Ishikawa (cell line): ENCODE measurements around the gene LRIG2.

Source experiments
- CREB1 ChIP-seq: IDR thresholded peaks from 2 replicates; pipeline ENCODE4 v1.6.1; 2012; ENCODE audit warnings: low read depth
- EGR1 ChIP-seq: IDR thresholded peaks from 2 replicates; pipeline ENCODE4 v1.6.1; 2012
- EP300 ChIP-seq: IDR thresholded peaks from 2 replicates; pipeline ENCODE4 v1.6.1; 2012; ENCODE audit warnings: borderline replicate concordance
- FOXM1 ChIP-seq: IDR thresholded peaks from 2 replicates; pipeline ENCODE4 v1.6.1; 2012; ENCODE audit warnings: low read depth, borderline replicate concordance
- NFIC ChIP-seq: IDR thresholded peaks from 2 replicates; pipeline ENCODE4 v1.6.1; 2012
- RAD21 ChIP-seq: IDR thresholded peaks from 2 replicates; pipeline ENCODE4 v1.6.1; 2012; ENCODE audit warnings: low read depth
- TAF1 ChIP-seq: IDR thresholded peaks from 2 replicates; pipeline ENCODE4 v1.6.1; 2012; ENCODE audit warnings: low read depth, mild to moderate bottlenecking
- TCF12 ChIP-seq: IDR thresholded peaks from 2 replicates; pipeline ENCODE4 v1.6.1; 2012; ENCODE audit warnings: low read depth
- TEAD4 ChIP-seq: IDR thresholded peaks from 2 replicates; pipeline ENCODE4 v1.6.1; 2012
- YY1 ChIP-seq: IDR thresholded peaks from 2 replicates; pipeline ENCODE4 v1.6.1; 2012; ENCODE audit warnings: low read depth
- ZBTB7A ChIP-seq: IDR thresholded peaks from 2 replicates; pipeline ENCODE4 v1.6.1; 2012; ENCODE audit warnings: low read depth
- TF ChIP-seq, protein P1 (sequence below): IDR thresholded peaks from 2 replicates; pipeline ENCODE4 v1.6.1; 2012
- TF ChIP-seq, protein P2 (sequence below): IDR thresholded peaks from 2 replicates; pipeline ENCODE4 v1.6.1; 2012; ENCODE audit warnings: low read depth, mild to moderate bottlenecking
- TF ChIP-seq, protein P3 (sequence below): IDR thresholded peaks from 2 replicates; pipeline ENCODE4 v1.6.1; 2012

DNA sequence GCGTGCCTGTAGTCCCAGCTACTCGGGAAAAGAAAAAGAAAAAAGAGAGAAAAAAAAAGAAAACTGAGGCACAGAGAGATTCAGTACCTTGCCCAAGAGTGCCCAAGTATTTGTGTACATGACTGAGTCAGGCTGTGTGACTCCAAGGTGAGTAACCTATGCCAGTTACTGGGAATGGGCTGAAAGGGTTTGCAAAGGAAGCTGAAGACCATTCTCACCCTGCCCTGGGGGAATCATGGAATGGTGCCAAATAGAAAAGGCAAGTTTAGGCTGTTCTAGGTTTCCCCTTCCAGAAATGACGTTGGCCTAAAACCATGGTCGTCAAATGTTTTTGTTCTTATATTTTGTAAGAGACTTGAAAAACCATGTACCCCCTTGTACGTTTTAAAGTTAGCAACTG is 37.9 kb upstream of the LRIG2 start:
- TF ChIP-seq, protein P1, sequence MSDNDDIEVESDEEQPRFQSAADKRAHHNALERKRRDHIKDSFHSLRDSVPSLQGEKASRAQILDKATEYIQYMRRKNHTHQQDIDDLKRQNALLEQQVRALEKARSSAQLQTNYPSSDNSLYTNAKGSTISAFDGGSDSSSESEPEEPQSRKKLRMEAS, result no peak
- no peak for TF ChIP-seq YY1
- no peak for TF ChIP-seq TAF1
- TF ChIP-seq EP300, result no peak
- no peak for TF ChIP-seq CREB1
- TF ChIP-seq EGR1, result no peak
- TF ChIP-seq, protein P2, sequence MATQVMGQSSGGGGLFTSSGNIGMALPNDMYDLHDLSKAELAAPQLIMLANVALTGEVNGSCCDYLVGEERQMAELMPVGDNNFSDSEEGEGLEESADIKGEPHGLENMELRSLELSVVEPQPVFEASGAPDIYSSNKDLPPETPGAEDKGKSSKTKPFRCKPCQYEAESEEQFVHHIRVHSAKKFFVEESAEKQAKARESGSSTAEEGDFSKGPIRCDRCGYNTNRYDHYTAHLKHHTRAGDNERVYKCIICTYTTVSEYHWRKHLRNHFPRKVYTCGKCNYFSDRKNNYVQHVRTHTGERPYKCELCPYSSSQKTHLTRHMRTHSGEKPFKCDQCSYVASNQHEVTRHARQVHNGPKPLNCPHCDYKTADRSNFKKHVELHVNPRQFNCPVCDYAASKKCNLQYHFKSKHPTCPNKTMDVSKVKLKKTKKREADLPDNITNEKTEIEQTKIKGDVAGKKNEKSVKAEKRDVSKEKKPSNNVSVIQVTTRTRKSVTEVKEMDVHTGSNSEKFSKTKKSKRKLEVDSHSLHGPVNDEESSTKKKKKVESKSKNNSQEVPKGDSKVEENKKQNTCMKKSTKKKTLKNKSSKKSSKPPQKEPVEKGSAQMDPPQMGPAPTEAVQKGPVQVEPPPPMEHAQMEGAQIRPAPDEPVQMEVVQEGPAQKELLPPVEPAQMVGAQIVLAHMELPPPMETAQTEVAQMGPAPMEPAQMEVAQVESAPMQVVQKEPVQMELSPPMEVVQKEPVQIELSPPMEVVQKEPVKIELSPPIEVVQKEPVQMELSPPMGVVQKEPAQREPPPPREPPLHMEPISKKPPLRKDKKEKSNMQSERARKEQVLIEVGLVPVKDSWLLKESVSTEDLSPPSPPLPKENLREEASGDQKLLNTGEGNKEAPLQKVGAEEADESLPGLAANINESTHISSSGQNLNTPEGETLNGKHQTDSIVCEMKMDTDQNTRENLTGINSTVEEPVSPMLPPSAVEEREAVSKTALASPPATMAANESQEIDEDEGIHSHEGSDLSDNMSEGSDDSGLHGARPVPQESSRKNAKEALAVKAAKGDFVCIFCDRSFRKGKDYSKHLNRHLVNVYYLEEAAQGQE, result no peak
- no peak for TF ChIP-seq RAD21
- no peak for TF ChIP-seq ZBTB7A
- no peak for TF ChIP-seq NFIC
- no peak for TF ChIP-seq TEAD4
- TF ChIP-seq, protein P3, sequence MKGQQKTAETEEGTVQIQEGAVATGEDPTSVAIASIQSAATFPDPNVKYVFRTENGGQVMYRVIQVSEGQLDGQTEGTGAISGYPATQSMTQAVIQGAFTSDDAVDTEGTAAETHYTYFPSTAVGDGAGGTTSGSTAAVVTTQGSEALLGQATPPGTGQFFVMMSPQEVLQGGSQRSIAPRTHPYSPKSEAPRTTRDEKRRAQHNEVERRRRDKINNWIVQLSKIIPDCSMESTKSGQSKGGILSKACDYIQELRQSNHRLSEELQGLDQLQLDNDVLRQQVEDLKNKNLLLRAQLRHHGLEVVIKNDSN, result no peak
- no peak for TF ChIP-seq TCF12
- TF ChIP-seq FOXM1, result no peak
